GM23338 (cell line): Measurements from ENCODE around the gene KRAS. TPM values are rescaled to one million over a fixed set of nuclear protein-coding genes. Genes with fewer than 3 reads are reported as not detected.

Experiments used
- ATAC-seq: fragments of 200-7000 bp; cut with Tn5 transposase; 3 replicates; pipeline ENCODE4 v1.9.1; 2020
- DNase-seq: peaks from one replicate; pipeline ENCODE4 v3.0.0-alpha.2; 2015; ENCODE audit warnings: low spot score
- H2AFZ ChIP-seq: fragments of 200-600 bp; sonication (generic); 2 replicates; pipeline ENCODE4 v1.8.0; 2016; ENCODE audit warnings: antibody characterized with exemption, mild to moderate bottlenecking, moderate library complexity
- H3F3A ChIP-seq: fragments of 200-600 bp; sonication (generic); replicated peaks from 2 replicates; pipeline ENCODE4 v1.8.0; 2017; ENCODE audit warnings: antibody characterized with exemption, mixed run types, low read depth
- H3K27ac ChIP-seq: fragments of 200-600 bp; sonication (generic); 2 replicates; pipeline ENCODE4 v1.6.1; 2016; ENCODE audit warnings: low read depth
- H3K27me3 ChIP-seq: fragments of 200-600 bp; sonication (generic); 2 replicates; pipeline ENCODE4 v1.8.0; 2016; ENCODE audit warnings: mild to moderate bottlenecking, mixed run types, moderate library complexity; ENCODE audit not compliant: insufficient read depth
- H3K36me3 ChIP-seq: fragments of 200-600 bp; sonication (generic); 2 replicates; pipeline ENCODE4 v1.8.0; 2016; ENCODE audit warnings: mild to moderate bottlenecking; ENCODE audit not compliant: insufficient read depth
- H3K4me1 ChIP-seq: fragments of 200-600 bp; sonication (generic); 2 replicates; pipeline ENCODE4 v1.8.0; 2016; ENCODE audit warnings: mild to moderate bottlenecking, moderate library complexity; ENCODE audit not compliant: insufficient read depth
- H3K4me2 ChIP-seq: fragments of 200-600 bp; sonication (generic); 2 replicates; pipeline ENCODE4 v1.7.1; 2017; ENCODE audit warnings: mixed run types
- H3K4me3 ChIP-seq: fragments of 200-600 bp; sonication (generic); 2 replicates; pipeline ENCODE4 v1.6.1; 2016; ENCODE audit warnings: mixed run types
- H3K79me2 ChIP-seq: fragments of 200-600 bp; sonication (generic); replicated peaks from 2 replicates; pipeline ENCODE4 v1.8.0; 2017; ENCODE audit warnings: mild to moderate bottlenecking; ENCODE audit not compliant: insufficient read depth
- H3K9me2 ChIP-seq: fragments of 200-600 bp; sonication (generic); 2 replicates; pipeline ENCODE4 v1.8.0; 2017; ENCODE audit not compliant: insufficient read depth
- H4K20me1 ChIP-seq: fragments of 200-600 bp; sonication (generic); replicated peaks from 2 replicates; pipeline ENCODE4 v1.8.0; 2017; ENCODE audit warnings: mild to moderate bottlenecking; ENCODE audit not compliant: insufficient read depth
- H3K27ac Mint-ChIP-seq: 2 replicates; pipeline ENCODE4 v1.8.0; 2020; ENCODE audit warnings: inconsistent platforms, mild to moderate bottlenecking, moderate library complexity, mixed read lengths
- H3K27me3 Mint-ChIP-seq: 3 replicates; pipeline ENCODE4 v1.8.0; 2022; ENCODE audit warnings: low read depth, mild to moderate bottlenecking, moderate library complexity, mixed read lengths, inconsistent platforms; ENCODE audit not compliant: insufficient read depth, poor library complexity
- H3K36me3 Mint-ChIP-seq: 3 replicates; pipeline ENCODE4 v1.8.0; 2021; ENCODE audit warnings: low read depth, mild to moderate bottlenecking, inconsistent platforms, moderate library complexity, mixed read lengths
- H3K4me1 Mint-ChIP-seq: 3 replicates; pipeline ENCODE4 v1.8.0; 2020; ENCODE audit warnings: mild to moderate bottlenecking, inconsistent platforms, mixed read lengths
- H3K4me3 Mint-ChIP-seq: 3 replicates; pipeline ENCODE4 v1.8.0; 2021; ENCODE audit warnings: moderate library complexity, mild to moderate bottlenecking, inconsistent platforms, mixed read lengths
- H3K9me3 Mint-ChIP-seq: 3 replicates; pipeline ENCODE4 v1.8.0; 2020; ENCODE audit warnings: moderate library complexity, mild to moderate bottlenecking, inconsistent platforms, mixed read lengths
- CREB1 ChIP-seq: fragments of 250-450 bp; sonication (Bioruptor Pico); IDR thresholded peaks from 2 replicates; pipeline ENCODE4 v1.5.0; 2020; ENCODE audit warnings: low read depth, mild to moderate bottlenecking, moderate library complexity
- EZH2 ChIP-seq: fragments of 200-600 bp; sonication (generic); IDR thresholded peaks from one replicate; pipeline ENCODE4 v1.8.0; 2017; ENCODE audit warnings: antibody characterized with exemption, mild to moderate bottlenecking, low read depth; ENCODE audit not compliant: unreplicated experiment
- EZH2phosphoT487 ChIP-seq: fragments of 200-600 bp; sonication (generic); IDR thresholded peaks from one replicate; pipeline ENCODE4 v1.8.1; 2018; ENCODE audit warnings: antibody characterized with exemption; ENCODE audit not compliant: unreplicated experiment
- JUNB ChIP-seq: IDR thresholded peaks from one replicate; pipeline ENCODE4 v1.6.1; 2016; ENCODE audit warnings: antibody characterized with exemption; ENCODE audit not compliant: unreplicated experiment
- REST ChIP-seq: IDR thresholded peaks from one replicate; pipeline ENCODE4 v1.6.1; 2018; ENCODE audit warnings: antibody characterized with exemption; ENCODE audit not compliant: unreplicated experiment
- STAT1 ChIP-seq: IDR thresholded peaks from one replicate; pipeline ENCODE4 v1.6.1; 2016; ENCODE audit warnings: antibody characterized with exemption; ENCODE audit not compliant: unreplicated experiment
- ZNF114 ChIP-seq: fragments of 250-450 bp; sonication (Bioruptor Pico); IDR thresholded peaks from 2 replicates; pipeline ENCODE4 v1.5.0; 2020; ENCODE audit warnings: mild to moderate bottlenecking, moderate library complexity
- ZNF331 ChIP-seq: fragments of 250-450 bp; sonication (Bioruptor Pico); IDR thresholded peaks from 2 replicates; pipeline ENCODE4 v1.5.0; 2020; ENCODE audit warnings: low read depth, mild to moderate bottlenecking, moderate library complexity
- polyA plus RNA-seq: library from polyadenylated mRNA; unstranded; fragments of >200 nt; fragmentation: Nextera tagmentation; extraction: Ambion mirVana; gene quantifications from 2 replicates; pipeline ENCODE4 v1.2.1, GENCODE V29; 2016
- total RNA-seq: library from RNA; depleted of rRNA; stranded (reverse); fragments of >200 nt; shearing (Covaris generic); gene quantifications from 2 replicates; pipeline ENCODE4 v1.2.3, GENCODE V29; 2014
- TF ChIP-seq, protein P1 (sequence below), 2 experiments: fragments of 200-600 bp in 1 of 2; sonication (generic) in 1 of 2; conservative IDR thresholded peaks; 2 replicates each; pipeline versions ENCODE4 v1.5.1 to v1.6.1; 2016 to 2017; ENCODE audit warnings: antibody characterized with exemption in 2 of 2, low read depth in 2 of 2, mild to moderate bottlenecking in 2 of 2, moderate library complexity in 1 of 2
- TF ChIP-seq, protein P2 (sequence below): IDR thresholded peaks from 2 replicates; pipeline ENCODE4 v1.6.1; 2016; ENCODE audit warnings: antibody characterized with exemption

The KRAS gene
- total and polyA plus RNA-seq, 2 experiments from 2014 or later, result 54.7 to 131 TPM

- TF ChIP-seq, protein P1, sequence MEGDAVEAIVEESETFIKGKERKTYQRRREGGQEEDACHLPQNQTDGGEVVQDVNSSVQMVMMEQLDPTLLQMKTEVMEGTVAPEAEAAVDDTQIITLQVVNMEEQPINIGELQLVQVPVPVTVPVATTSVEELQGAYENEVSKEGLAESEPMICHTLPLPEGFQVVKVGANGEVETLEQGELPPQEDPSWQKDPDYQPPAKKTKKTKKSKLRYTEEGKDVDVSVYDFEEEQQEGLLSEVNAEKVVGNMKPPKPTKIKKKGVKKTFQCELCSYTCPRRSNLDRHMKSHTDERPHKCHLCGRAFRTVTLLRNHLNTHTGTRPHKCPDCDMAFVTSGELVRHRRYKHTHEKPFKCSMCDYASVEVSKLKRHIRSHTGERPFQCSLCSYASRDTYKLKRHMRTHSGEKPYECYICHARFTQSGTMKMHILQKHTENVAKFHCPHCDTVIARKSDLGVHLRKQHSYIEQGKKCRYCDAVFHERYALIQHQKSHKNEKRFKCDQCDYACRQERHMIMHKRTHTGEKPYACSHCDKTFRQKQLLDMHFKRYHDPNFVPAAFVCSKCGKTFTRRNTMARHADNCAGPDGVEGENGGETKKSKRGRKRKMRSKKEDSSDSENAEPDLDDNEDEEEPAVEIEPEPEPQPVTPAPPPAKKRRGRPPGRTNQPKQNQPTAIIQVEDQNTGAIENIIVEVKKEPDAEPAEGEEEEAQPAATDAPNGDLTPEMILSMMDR (conservative IDR thresholded peaks at IDR 0.05; ENCODE audit: low read depth in 2 of 2), result no peak
- TF ChIP-seq ZNF114 (CRISPR knock-in tag), result no peak
- TF ChIP-seq STAT1, result no peak
- TF ChIP-seq EZH2phosphoT487, result no peak
Measured at GRCh38 chr12:25186788-25187402, 63.8 kb downstream of the KRAS start (continued).

DNA sequence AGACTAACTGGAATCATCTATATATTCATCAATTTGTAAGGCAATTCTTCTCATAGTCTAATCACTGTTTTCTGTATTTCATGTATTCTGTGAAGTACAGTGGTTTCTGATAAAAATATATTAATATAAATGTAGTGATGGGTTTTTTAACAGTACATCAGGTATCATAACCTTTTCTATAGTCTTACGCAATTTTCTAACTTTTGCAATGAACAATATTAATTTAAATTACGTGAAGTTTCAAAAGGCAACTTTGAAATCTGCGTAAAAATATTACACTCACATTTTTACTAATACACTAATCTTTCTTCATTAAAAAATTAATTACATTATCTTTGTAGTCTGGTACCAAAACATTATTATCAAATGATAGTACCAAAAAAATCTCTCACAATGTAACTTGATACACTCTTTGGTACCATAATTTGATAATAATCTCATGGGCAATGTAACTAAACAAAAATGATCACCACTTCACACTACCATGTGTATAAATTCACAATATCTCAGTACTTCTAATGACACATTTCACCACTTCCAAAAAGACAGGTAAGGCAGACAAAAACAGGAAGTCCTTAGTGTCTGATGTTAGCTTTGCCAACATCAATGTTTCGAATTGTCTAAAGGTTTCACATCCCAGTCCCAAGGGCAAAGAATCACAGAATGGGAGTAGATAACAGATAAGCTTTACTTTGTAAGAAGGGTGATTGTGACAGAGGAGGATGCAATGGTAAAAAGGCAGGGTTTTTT lies 64.5 kb downstream of the KRAS start:
- no peaks in the 10 kb centered on the region for H3K27me3 ChIP-seq
- Mint-ChIP-seq H3K27ac (no peak overlapping the region), H3K4me1 (no peaks in the 10 kb centered on the region), H3K36me3 (no peaks in the 10 kb centered on the region), H3K9me3 (no peaks in the 10 kb centered on the region; the same call in 2 of the 3 replicates), H3K4me3 (no peak overlapping the region), H3K27me3 (peaks cover 3% of the 10 kb centered on the region)
- no peaks in the 10 kb centered on the region for H3K4me1 ChIP-seq
- no peak overlapping the region for H3K4me2 ChIP-seq
- no peaks in the 10 kb centered on the region for H4K20me1 ChIP-seq
- no peak overlapping the region for H2AFZ ChIP-seq
- H3K79me2 ChIP-seq, result no peaks in the 10 kb centered on the region
- TF ChIP-seq ZNF114 (CRISPR knock-in tag) (no peak), REST (no peak)
- no peak overlapping the region for H3K27ac ChIP-seq
- no peaks in the 10 kb centered on the region for H3F3A ChIP-seq
- H3K9me2 ChIP-seq, result no peaks in the 10 kb centered on the region
- DNase-seq (no peak), ATAC-seq (no peak)
- H3K4me3 ChIP-seq, result no peak overlapping the region
- H3K36me3 ChIP-seq, result no peaks in the 10 kb centered on the region

- Histone ChIP-seq H3K4me3 (no peak overlapping the region), H3K27me3 (no peaks in the 10 kb centered on the region), H3F3A (no peaks in the 10 kb centered on the region), H2AFZ (no peak overlapping the region), H3K27ac (no peak overlapping the region), H3K36me3 (no peaks in the 10 kb centered on the region), H4K20me1 (no peaks in the 10 kb centered on the region), H3K4me1 (no peaks in the 10 kb centered on the region), H3K79me2 (no peaks in the 10 kb centered on the region), H3K9me2 (no peaks in the 10 kb centered on the region), H3K4me2 (no peak overlapping the region)
- Mint-ChIP-seq H3K36me3 (no peaks in the 10 kb centered on the region), H3K27ac (no peak overlapping the region), H3K27me3 (peaks cover 3% of the 10 kb centered on the region), H3K9me3 (no peaks in the 10 kb centered on the region; the same call in 2 of the 3 replicates), H3K4me1 (no peaks in the 10 kb centered on the region), H3K4me3 (no peak overlapping the region)
- no peak for DNase-seq
- ATAC-seq, result no peak
- TF ChIP-seq CREB1 (CRISPR knock-in tag) (no peak), STAT1 (no peak), EZH2 (no peak), ZNF331 (CRISPR knock-in tag) (no peak), JUNB (no peak)
- TF ChIP-seq, protein P1 (conservative IDR thresholded peaks at IDR 0.05; ENCODE audit: low read depth in 2 of 2), result no peak
- TF ChIP-seq, protein P2, sequence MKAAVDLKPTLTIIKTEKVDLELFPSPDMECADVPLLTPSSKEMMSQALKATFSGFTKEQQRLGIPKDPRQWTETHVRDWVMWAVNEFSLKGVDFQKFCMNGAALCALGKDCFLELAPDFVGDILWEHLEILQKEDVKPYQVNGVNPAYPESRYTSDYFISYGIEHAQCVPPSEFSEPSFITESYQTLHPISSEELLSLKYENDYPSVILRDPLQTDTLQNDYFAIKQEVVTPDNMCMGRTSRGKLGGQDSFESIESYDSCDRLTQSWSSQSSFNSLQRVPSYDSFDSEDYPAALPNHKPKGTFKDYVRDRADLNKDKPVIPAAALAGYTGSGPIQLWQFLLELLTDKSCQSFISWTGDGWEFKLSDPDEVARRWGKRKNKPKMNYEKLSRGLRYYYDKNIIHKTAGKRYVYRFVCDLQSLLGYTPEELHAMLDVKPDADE, result no peak
Measured at GRCh38 chr12:25184132-25184531, 66.6 kb downstream of the KRAS start.
